ENCODE data around the gene PPP2R5B. TPM values are rescaled to one million over a fixed set of nuclear protein-coding genes. Genes with fewer than 3 reads are reported as not detected.

PPP2R5B gene
- total RNA-seq, 1 experiment from 2014 or later, result 7.4 TPM

DNA sequence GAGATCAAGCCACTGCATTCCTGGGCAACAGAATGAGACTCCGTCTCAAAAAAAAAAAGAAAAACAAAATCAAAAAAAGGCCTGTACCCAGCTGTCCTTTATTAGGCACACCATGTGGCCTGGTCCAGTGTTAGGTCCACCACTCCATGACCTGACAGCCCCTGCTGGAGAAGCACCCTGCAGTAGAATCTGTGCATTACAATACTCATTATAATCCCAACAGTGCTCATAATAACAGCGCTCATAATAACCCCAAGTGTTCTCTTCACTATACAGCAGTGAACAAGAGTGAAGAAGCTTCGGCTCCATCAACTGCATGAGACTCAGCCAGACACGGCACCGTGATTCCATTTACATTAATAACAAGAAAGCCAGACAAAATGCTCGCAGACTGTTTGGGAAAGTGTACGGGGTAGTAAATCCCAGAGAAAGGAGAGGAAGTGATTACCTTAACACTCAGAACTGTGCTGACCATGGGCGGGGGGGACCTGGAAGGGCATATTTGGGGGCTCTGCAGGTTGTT, 37.2 kb upstream of the PPP2R5B start:
- BruUV-seq (replicated peaks), result no TSS peak
- TF ChIP-seq, protein P1, sequence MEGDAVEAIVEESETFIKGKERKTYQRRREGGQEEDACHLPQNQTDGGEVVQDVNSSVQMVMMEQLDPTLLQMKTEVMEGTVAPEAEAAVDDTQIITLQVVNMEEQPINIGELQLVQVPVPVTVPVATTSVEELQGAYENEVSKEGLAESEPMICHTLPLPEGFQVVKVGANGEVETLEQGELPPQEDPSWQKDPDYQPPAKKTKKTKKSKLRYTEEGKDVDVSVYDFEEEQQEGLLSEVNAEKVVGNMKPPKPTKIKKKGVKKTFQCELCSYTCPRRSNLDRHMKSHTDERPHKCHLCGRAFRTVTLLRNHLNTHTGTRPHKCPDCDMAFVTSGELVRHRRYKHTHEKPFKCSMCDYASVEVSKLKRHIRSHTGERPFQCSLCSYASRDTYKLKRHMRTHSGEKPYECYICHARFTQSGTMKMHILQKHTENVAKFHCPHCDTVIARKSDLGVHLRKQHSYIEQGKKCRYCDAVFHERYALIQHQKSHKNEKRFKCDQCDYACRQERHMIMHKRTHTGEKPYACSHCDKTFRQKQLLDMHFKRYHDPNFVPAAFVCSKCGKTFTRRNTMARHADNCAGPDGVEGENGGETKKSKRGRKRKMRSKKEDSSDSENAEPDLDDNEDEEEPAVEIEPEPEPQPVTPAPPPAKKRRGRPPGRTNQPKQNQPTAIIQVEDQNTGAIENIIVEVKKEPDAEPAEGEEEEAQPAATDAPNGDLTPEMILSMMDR (IDR thresholded peaks at IDR 0.05; ENCODE audit: insufficient read depth in 1 of 2, low read depth in 1 of 2, low read length in 1 of 2, severe bottlenecking in 1 of 2, unreplicated experiment in 1 of 2), result no peak
- no peaks in the 10 kb centered on the region for H3K9me3 ChIP-seq
- Mint-ChIP-seq H3K27me3 (ENCODE audit: insufficient read depth, unreplicated experiment) (no peaks in the 10 kb centered on the region), H3K4me3 (ENCODE audit: unreplicated experiment) (no peak overlapping the region), H3K27ac (ENCODE audit: unreplicated experiment) (peak overlapping the region; percentile 82), H3K9me3 (ENCODE audit: unreplicated experiment) (no peaks in the 10 kb centered on the region), H3K4me1 (ENCODE audit: low read depth, unreplicated experiment) (peaks cover 53% of the 10 kb centered on the region), H3K36me3 (ENCODE audit: insufficient read depth, unreplicated experiment) (peaks cover 50% of the 10 kb centered on the region)
- POLR2A ChIA-PET, result interaction anchor here (1.1 kb wide), 1 partner anchor 109 kb away, joined by 3 read pairs; the partner anchor contains the start of gene SF1
- CTCF ChIA-PET, result interaction anchor here (1.0 to 5.0 kb wide), 4 partner anchors 8 to 45 kb away, joined by 4 to 51 read pairs (median 12); partner anchors contain the start of gene EHD1
- DNase-seq, result no peak
- no peak overlapping the region for H3K4me3 ChIP-seq (ENCODE audit: low read depth, low read length)
- peaks cover 6% of the 10 kb centered on the region for H3K36me3 ChIP-seq (ENCODE audit: control insufficient read depth, insufficient read depth, low read length)
- intact Hi-C loops (cut with micrococcal nuclease; ENCODE audit: unreplicated experiment), result no loop called here
- H3K4me1 ChIP-seq, result peaks cover 76% of the 10 kb centered on the region
- H3K27me3 ChIP-seq (replicated peaks; ENCODE audit: control insufficient read depth, insufficient read depth, low read length), result no peaks in the 10 kb centered on the region

DNA sequence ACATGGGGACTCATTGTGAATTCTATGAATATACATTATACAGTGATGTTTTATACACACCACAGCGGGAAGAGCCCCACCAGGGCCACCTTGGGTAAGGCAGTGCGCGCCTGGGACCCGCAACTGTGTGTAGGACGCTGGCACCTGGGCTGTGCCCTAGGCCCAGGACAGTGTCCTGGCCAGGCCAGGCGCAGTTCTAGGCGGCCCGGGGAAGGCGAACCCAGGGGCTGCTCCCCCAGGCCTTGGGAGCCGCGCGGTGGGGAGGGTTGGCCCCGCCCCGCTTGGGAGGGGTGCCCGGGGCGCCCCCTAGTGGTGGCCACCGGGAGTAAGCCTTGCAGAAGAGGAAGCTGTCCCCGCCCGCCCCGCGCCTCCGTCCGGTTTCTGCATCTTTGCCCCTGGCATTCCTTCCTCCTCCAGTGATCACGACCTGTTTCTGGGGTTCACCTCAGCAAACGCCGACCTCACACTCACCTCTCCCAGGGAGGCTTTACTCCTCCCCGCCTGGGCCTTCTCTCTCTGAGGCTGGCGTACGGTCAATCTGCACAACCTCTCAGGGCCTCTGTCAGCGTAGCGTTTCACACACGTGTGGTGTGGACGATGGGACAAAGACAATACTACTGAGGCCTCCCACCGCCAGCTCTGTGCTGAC, 36.6 kb upstream of the PPP2R5B start:
- H3K27me3 ChIP-seq (replicated peaks; ENCODE audit: control insufficient read depth, insufficient read depth, low read length), result no peaks in the 10 kb centered on the region
- H3K27me3 Mint-ChIP-seq (ENCODE audit: insufficient read depth, unreplicated experiment), result no peaks in the 10 kb centered on the region
- H3K4me1 ChIP-seq, result peaks cover 78% of the 10 kb centered on the region
- H3K27ac Mint-ChIP-seq (ENCODE audit: unreplicated experiment), result peak overlapping the region; percentile 82
- peaks cover 56% of the 10 kb centered on the region for H3K36me3 Mint-ChIP-seq (ENCODE audit: insufficient read depth, unreplicated experiment)
- TF ChIP-seq, protein P1 (IDR thresholded peaks at IDR 0.05; ENCODE audit: insufficient read depth in 1 of 2, low read depth in 1 of 2, low read length in 1 of 2, severe bottlenecking in 1 of 2, unreplicated experiment in 1 of 2), result peak; percentile 94 to 95
- BruUV-seq (replicated peaks), result no TSS peak
- no peak overlapping the region for H3K4me3 ChIP-seq (ENCODE audit: low read depth, low read length)
- CTCF ChIA-PET, result interaction anchor here (0.5 to 5.0 kb wide), 19 partner anchors 9 to 616 kb away, joined by 3 to 51 read pairs (median 5); partner anchors contain the start of genes ARL2, CDC42BPG, EHD1 and PPP2R5B
- peak; percentile 85 to 87 for DNase-seq
- POLR2A ChIA-PET, result interaction anchor here (1.1 to 2.5 kb wide), 2 partner anchors 10 to 109 kb away, joined by 3 to 21 read pairs; partner anchors contain the start of genes EHD1 and SF1
- H3K36me3 ChIP-seq (ENCODE audit: control insufficient read depth, insufficient read depth, low read length), result peaks cover 12% of the 10 kb centered on the region
- peak overlapping the region; percentile 62 for H3K4me3 Mint-ChIP-seq (ENCODE audit: unreplicated experiment)
- peaks cover 55% of the 10 kb centered on the region for H3K4me1 Mint-ChIP-seq (ENCODE audit: low read depth, unreplicated experiment)
- no peaks in the 10 kb centered on the region for H3K9me3 Mint-ChIP-seq (ENCODE audit: unreplicated experiment)
- H3K9me3 ChIP-seq, result no peaks in the 10 kb centered on the region
- intact Hi-C loops (cut with micrococcal nuclease; ENCODE audit: unreplicated experiment), result loop anchor here (2.0 kb wide), 2 partner anchors 17 to 125 kb away; no protein-coding TSS in a partner anchor

DNA sequence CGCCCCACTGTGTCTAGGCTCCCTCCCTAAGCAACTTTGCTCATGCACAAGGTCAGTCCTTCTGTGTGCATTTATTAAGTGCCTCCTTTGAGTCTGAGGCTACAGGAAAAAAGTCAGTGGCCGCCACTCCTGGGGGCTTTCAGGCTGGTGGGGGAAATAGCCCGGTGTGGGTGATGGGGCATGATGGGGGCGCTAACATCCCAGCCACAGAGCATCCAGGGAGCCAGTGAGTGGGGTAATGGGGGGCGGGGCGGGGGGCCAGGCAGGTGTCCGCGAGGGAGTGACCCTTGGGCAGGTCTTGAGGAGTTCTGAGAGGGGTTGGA, 36.1 kb upstream of the PPP2R5B start:
- intact Hi-C loops (cut with micrococcal nuclease; ENCODE audit: unreplicated experiment), result loop anchor here (2.0 kb wide), 2 partner anchors 18 to 124 kb away; no protein-coding TSS in a partner anchor
- BruUV-seq (replicated peaks), result no TSS peak
- Mint-ChIP-seq H3K9me3 (ENCODE audit: unreplicated experiment) (no peaks in the 10 kb centered on the region), H3K4me1 (ENCODE audit: low read depth, unreplicated experiment) (peaks cover 55% of the 10 kb centered on the region), H3K27me3 (ENCODE audit: insufficient read depth, unreplicated experiment) (no peaks in the 10 kb centered on the region), H3K4me3 (ENCODE audit: unreplicated experiment) (peak overlapping the region; percentile 62), H3K27ac (ENCODE audit: unreplicated experiment) (peak overlapping the region; percentile 82), H3K36me3 (ENCODE audit: insufficient read depth, unreplicated experiment) (peaks cover 60% of the 10 kb centered on the region)
- ChIA-PET POLR2A (interaction anchor here (1.1 to 2.5 kb wide), 2 partner anchors 10 to 110 kb away, joined by 3 to 21 read pairs; partner anchors contain the start of genes EHD1 and SF1), CTCF (interaction anchor here (0.5 to 5.0 kb wide), 25 partner anchors 9 to 617 kb away, joined by 3 to 51 read pairs (median 5); partner anchors contain the start of genes ARL2, CDC42BPG, EHD1 and PPP2R5B)
- Histone ChIP-seq H3K4me1 (peaks cover 78% of the 10 kb centered on the region), H3K36me3 (ENCODE audit: control insufficient read depth, insufficient read depth, low read length) (peaks cover 12% of the 10 kb centered on the region), H3K27me3 (replicated peaks; ENCODE audit: control insufficient read depth, insufficient read depth, low read length) (no peaks in the 10 kb centered on the region), H3K4me3 (ENCODE audit: low read depth, low read length) (no peak overlapping the region), H3K9me3 (no peaks in the 10 kb centered on the region)
- DNase-seq, result no peak
- TF ChIP-seq, protein P1 (IDR thresholded peaks at IDR 0.05; ENCODE audit: insufficient read depth in 1 of 2, low read depth in 1 of 2, low read length in 1 of 2, severe bottlenecking in 1 of 2, unreplicated experiment in 1 of 2), result no peak

Data from Caco-2 (cell line).